Stimulated activated CD4-positive, alpha-beta T cell treated with anti-CD3 and anti-CD28 coated beads, Interleukin-12 subunit alpha, Interleukin-12 subunit beta, amount 100 ng/mL, for 4 hours (primary cell): ENCODE data around the gene SEC14L5.
"Not testable (repeated sequence)": the region's sequence is repeated elsewhere in the genome, so short reads cannot be mapped to it uniquely, and the experiment has no call there.

Experiments
- DNase-seq: peaks from one replicate; pipeline ENCODE4 v3.0.0-alpha.2; 2020

SEC14L5 gene

DNA sequence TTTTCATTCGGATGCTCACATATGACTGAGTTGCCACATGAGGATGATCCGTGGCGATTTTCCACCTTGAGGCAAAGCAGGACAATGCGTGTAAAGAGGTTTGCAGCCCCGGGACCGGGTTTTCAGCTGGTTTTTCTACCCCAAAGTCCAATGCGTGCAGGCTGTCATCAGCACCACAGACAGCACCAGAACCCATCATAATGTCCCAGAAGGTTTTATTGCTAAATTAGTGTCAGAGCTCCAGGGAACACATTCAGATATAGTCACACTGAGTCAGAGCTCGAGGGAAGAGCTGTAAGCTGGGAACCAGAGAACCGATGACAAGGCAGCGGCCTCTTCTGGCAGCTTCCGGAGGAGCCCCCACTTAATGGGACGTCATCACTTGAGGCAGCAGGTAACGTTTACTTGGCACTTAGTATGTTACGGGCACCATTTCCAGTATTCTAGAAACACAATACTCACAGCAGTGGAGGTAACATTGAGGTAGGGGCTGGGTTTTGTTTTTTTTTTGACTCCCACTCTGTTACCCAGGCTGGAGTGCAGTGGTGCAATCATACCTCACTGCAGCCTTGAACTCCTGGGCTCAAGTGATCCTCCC lies 84.5 kb downstream of the SEC14L5 start:
- DNase-seq = no peak

- no peak for DNase-seq
These were observed 85.9 kb downstream of the SEC14L5 start for GRCh38 chr16:5044011-5044540.

GRCh38 chr16:5044581-5044980 lies 86.5 kb downstream of the SEC14L5 start:
- not testable (repeated sequence) for DNase-seq

GRCh38 chr16:5045499-5046115 lies 87.5 kb downstream of the SEC14L5 start:
- no peak for DNase-seq

- DNase-seq = no peak
These were observed 88.8 kb downstream of the SEC14L5 start for GRCh38 chr16:5046914-5047313.

DNA sequence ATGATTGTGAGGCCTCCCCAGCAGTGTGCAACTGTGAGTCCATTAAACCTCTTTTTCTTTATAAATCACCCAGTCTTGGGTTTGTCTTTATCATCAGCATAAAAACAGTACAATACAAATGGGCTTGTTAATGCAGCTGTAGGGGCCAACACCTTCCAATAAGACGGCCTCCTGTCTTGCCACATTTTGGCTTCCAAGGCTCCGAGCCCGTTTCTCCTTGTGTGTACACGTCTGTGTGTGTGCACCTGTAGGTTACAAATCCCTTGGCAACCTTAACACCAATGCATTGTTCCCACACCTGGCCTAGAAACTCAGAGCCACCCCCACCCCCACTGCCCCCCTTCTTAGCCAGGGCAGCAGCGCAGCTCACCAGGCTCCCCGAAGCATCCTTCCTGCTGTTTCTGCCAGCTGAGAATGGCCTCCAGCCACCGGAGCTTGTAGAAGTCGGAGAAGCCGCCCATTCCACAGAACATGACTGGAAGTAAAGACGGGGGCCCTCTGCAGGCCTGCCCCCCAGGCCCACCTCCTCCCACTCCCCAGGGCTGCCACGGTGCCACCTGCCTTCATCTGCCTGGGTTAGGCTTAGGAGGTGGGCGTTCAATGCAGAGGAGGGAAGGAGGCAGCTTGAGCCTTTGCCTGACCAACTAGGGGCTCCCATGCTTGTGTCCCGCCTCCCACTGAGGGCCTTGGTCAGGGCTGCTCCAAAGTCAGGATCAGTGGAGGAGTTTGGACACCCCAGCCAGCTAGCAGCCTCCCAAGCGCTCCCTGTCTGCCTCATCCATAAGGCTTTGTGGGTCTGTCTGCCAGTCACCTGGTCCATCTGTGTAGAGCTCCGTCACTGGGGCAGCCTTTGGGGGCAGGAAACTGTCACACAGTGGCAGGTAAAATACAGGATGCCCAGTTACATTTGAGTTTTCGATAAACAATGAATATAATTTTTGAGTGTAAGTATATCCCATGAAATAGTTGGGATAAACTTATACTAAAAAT lies 97.0 kb downstream of the SEC14L5 start:
- DNase-seq = no peak

DNA sequence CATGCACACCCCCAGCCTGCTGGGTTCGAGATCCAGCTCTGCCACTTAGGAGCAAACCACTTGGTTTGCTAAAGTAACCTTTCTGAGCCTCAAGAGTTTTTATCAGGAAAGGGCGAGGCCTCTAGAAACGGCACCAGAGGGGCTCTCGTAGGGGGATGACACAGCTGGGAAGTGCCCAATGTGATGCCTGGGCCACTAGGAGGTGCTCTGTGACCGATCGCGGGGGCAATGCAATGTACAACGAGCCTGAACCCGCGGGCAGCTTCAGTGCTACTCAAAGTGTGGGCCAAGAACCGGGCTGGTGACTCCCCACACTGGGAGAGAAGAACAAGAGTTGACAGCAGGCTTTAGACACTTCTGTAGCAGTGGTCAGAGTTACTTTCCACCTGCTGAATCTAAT lies 98.2 kb downstream of the SEC14L5 start:
- DNase-seq = peak; percentile 31

DNA sequence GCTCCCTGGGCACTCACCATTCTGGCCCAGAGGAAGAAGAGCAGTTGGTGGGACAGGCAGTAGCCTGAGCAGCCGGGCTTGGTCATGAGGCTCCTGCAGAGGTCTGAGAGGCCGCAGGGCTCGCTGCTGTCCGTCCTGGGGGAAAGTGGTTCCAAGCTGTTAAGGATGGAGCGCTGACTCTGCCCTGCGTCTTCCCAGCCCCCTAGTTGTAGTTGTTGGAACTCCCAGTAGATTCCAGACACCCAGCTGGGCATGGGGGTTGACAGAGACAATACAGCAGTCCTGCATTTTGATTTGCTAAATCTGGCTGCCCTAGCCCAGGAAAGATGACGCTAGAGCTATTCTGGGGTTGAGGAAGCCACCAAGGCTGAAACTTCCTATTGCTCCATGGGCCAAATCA lies 100.3 kb downstream of the SEC14L5 start:
- DNase-seq = no peak

GRCh38 chr16:5059386-5060072 lies 101.4 kb downstream of the SEC14L5 start:
- no peak for DNase-seq

- DNase-seq = no peak
These were observed 102.0 kb downstream of the SEC14L5 start for GRCh38 chr16:5060073-5060641.

- DNase-seq = no peak
These were observed 103.9 kb downstream of the SEC14L5 start for GRCh38 chr16:5062051-5062450.

DNA sequence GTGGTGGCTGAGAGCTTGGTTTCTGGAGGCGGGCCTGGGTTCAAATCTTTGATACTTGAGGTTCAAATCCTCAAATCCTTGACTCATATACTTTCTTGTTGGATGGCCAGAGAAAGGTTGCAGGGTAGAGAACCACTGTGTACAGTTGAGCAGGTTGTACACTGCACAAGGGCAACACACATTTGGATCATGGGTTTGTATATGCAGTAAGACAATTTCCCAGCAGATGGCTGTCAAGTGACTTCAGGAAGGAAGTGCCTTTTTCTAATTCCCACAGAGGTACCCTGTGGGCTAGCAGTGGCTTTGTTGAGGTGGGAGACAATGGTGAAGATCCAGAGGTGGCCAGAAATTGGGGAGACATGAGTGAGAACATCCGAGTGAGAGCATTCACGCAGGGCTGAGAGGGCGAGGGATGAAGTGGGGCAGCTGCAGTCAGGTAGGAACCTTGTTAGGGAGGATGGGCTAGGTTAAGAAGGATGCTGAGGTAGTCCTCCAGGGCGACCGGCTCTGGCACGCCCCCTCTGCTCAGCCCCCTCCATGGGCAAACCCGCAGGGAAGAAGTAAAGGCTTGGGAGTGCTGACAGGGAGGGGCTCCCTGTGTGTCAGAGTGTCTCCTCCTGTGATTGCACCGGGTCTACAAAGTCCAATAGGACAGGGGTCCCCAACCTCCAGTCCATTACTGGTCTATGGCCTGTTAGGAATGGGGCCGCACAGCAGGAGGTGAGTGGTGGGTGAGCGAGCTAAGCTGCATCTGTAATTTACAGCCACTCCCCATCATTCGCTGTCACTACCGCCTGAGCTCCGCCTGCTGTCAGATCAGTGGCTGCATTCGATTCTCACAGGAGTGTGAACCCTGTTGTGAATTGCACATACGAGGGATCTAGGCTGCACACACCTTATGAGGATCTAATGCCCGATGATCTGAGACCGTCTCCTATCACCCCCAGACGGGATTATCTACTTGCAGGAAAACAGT lies 104.9 kb downstream of the SEC14L5 start:
- no peak for DNase-seq

DNA sequence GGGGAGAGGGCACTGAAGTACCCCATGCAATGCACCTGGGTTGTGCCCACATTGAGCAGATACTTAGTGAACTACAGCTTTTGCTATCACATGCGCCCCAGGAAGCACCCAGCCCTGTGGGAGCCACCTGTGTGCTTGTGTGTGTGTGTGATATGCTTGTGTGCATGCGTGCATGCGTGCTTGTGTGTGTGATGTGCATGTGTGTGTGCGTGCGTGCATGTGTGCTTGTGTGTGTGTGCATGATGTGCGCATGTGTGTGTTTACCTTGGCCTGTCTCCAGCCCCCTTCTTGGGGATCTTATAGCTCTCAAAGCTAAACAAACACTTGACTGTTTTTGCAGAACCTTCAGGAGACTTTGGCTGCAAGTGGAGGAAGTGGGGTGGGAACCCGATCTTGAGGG lies 106.8 kb downstream of the SEC14L5 start:
- no peak for DNase-seq

DNA sequence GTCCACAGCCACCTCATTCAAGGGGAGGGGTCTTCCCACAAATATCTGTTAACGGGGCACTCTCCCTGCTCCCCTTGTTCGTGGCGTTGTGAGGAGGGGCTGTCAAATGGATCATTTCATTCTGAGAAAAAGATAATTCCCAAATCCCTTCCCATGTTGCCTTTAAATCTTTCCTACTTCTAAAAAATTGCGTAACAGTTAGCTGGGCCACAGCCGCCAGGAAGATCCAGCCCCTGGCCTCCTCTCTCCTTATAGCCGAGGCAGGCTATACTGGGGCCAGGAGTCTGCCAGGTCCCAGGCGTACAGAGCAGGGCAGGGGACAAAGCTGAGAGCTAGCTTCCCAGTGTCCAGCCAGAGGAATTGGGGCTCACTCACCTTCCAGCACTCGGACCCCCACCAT lies 107.2 kb downstream of the SEC14L5 start:
- DNase-seq = no peak

DNA sequence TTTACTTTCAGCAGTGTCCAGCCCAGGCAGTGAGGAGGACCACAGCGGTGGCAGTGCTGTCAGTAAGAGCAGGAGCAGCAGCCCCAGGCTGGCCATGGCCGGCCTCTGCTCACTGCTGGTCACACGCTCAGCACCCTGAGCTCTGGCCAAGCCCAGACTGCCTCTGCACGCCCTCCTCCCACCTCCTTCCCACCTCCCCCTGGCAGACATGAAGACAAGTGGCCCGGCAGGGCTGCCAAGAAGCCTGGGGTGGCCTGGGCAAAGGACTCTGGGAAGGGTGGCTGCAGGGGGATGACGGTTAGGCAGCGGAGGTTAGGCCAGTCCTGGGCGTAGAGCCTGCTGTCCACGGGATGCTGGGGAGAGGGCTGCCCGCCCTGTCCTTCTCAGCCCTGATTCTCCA lies 107.7 kb downstream of the SEC14L5 start, which contains the start of gene C16orf89:
TSS of gene C16orf89 (minus strand) at position 144 of the 400 bp plus-strand sequence. CDS start at position 96, 48 bp downstream.
- no peak for DNase-seq

- DNase-seq = no peak
These were observed 108.4 kb downstream of the SEC14L5 start for GRCh38 chr16:5066511-5066910.
